Osteoblast (primary cell): ENCODE measurements around the gene PLXNA3. TPM values are rescaled to one million over a fixed set of nuclear protein-coding genes. Genes with fewer than 3 reads are reported as not detected.

Source experiments
- DNase-seq: peaks from one replicate; pipeline ENCODE4 v3.0.0; 2011; ENCODE audit warnings: low spot score, mixed read lengths; ENCODE audit not compliant: insufficient read length; ENCODE audit errors: missing footprints
- H2AFZ ChIP-seq: 2 replicates; pipeline ENCODE4 v1.6.0; 2011; ENCODE audit warnings: mild to moderate bottlenecking, low read length
- H3K27ac ChIP-seq: 2 replicates; pipeline ENCODE4 v1.5.1; 2011; ENCODE audit warnings: mild to moderate bottlenecking, low read depth, low read length, moderate library complexity
- H3K27me3 ChIP-seq: 2 replicates; pipeline ENCODE4 v1.6.0; 2012; ENCODE audit warnings: mild to moderate bottlenecking, control low read depth, inconsistent platforms, low read length, moderate library complexity; ENCODE audit not compliant: insufficient read depth
- H3K36me3 ChIP-seq: 2 replicates; pipeline ENCODE4 v1.5.1; 2011; ENCODE audit warnings: mild to moderate bottlenecking, low read length, control low read depth, moderate library complexity; ENCODE audit not compliant: insufficient read depth
- H3K4me1 ChIP-seq: 2 replicates; pipeline ENCODE4 v1.5.1; 2011; ENCODE audit warnings: mild to moderate bottlenecking, low read length, control low read depth, moderate library complexity; ENCODE audit not compliant: insufficient read depth
- H3K4me2 ChIP-seq: 2 replicates; pipeline ENCODE4 v1.6.0; 2011; ENCODE audit warnings: mild to moderate bottlenecking, low read length; ENCODE audit not compliant: insufficient read depth
- H3K4me3 ChIP-seq: fragments of 200-600 bp; sonication (generic); 3 replicates; pipeline ENCODE4 v1.5.1; 2012; ENCODE audit warnings: mild to moderate bottlenecking, low read length, inconsistent platforms; ENCODE audit not compliant: insufficient read depth
- H3K79me2 ChIP-seq: 2 replicates; pipeline ENCODE4 v1.6.0; 2012; ENCODE audit warnings: mild to moderate bottlenecking, low read length, control low read depth, inconsistent platforms; ENCODE audit not compliant: insufficient read depth
- H3K9me3 ChIP-seq: 2 replicates; pipeline ENCODE4 v1.5.1; 2011; ENCODE audit warnings: low read depth, low read length, control low read depth
- H4K20me1 ChIP-seq: 2 replicates; pipeline ENCODE4 v1.6.0; 2012; ENCODE audit warnings: mild to moderate bottlenecking, low read length, control low read depth; ENCODE audit not compliant: insufficient read depth
- CTCF ChIP-seq: IDR thresholded peaks from 2 replicates; pipeline ENCODE4 v1.5.1; 2011; ENCODE audit warnings: mild to moderate bottlenecking, low read depth, low read length, moderate library complexity; ENCODE audit errors: extremely low read depth
- total RNA-seq: library from RNA; depleted of rRNA; stranded (reverse); fragments of >200 nt; gene quantifications from 2 replicates; pipeline ENCODE4 v1.2.3, GENCODE V29; 2012

The PLXNA3 gene
- total RNA-seq, 1 donor: 18.8 TPM

DNA sequence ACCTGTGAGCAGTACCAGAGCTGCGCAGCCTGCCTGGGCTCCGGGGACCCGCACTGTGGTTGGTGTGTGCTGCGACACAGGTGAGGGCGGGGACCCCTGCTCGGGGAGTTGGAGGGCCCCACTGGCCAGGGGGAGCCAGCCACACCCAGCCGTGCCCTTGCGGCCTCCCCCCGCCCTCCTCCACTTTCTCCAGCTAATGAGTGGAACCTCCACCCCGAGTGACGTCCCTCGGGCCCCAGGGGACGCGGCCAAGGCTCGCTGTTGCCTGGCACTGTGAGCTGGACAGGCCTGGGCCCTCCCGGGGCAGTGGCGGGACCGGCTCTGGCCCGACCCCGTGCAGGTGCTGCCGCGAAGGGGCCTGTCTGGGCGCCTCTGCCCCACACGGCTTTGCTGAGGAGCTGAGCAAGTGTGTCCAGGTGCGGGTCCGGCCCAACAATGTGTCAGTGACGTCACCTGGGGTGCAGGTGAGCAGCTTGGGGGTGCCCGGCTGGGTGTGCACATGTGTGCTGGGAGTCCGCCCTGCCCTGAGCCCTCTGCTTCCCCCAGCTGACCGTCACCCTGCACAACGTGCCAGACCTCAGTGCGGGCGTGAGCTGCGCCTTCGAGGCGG is 5.6 kb downstream of the PLXNA3 start:
- H3K9me3 ChIP-seq: no peaks in the 10 kb centered on the region
- H4K20me1 ChIP-seq: peaks cover 38% of the 10 kb centered on the region
- H3K4me1 ChIP-seq: peaks cover 4% of the 10 kb centered on the region
- no peak overlapping the region for H3K4me2 ChIP-seq
- TF ChIP-seq CTCF: no peak
- H3K36me3 ChIP-seq: peaks cover 30% of the 10 kb centered on the region
- no peaks in the 10 kb centered on the region for H3K27me3 ChIP-seq
- H2AFZ ChIP-seq: no peak overlapping the region
- no peak for DNase-seq
- H3K79me2 ChIP-seq: peaks cover 51% of the 10 kb centered on the region
- H3K4me3 ChIP-seq: no peak overlapping the region
- no peak overlapping the region for H3K27ac ChIP-seq

- Histone ChIP-seq H3K27ac (no peak overlapping the region), H3K4me1 (no peaks in the 10 kb centered on the region), H3K36me3 (peaks cover 30% of the 10 kb centered on the region), H3K4me2 (no peak overlapping the region), H3K4me3 (no peak overlapping the region), H2AFZ (no peak overlapping the region), H4K20me1 (peaks cover 36% of the 10 kb centered on the region), H3K79me2 (peaks cover 41% of the 10 kb centered on the region), H3K9me3 (no peaks in the 10 kb centered on the region), H3K27me3 (no peaks in the 10 kb centered on the region)
- TF ChIP-seq CTCF: no peak
- DNase-seq: no peak
Observed at GRCh38 chrX:154464806-154465365, 6.8 kb downstream of the PLXNA3 start.

GRCh38 chrX:154465601-154466000 is 7.5 kb downstream of the PLXNA3 start:
- no peak for TF ChIP-seq CTCF
- no peak overlapping the region for H2AFZ ChIP-seq
- H3K9me3 ChIP-seq: no peaks in the 10 kb centered on the region
- peaks cover 31% of the 10 kb centered on the region for H4K20me1 ChIP-seq
- H3K36me3 ChIP-seq: peaks cover 32% of the 10 kb centered on the region
- no peaks in the 10 kb centered on the region for H3K27me3 ChIP-seq
- H3K4me3 ChIP-seq: no peak overlapping the region
- H3K4me2 ChIP-seq: no peak overlapping the region
- H3K79me2 ChIP-seq: peaks cover 33% of the 10 kb centered on the region
- no peaks in the 10 kb centered on the region for H3K4me1 ChIP-seq
- DNase-seq: no peak
- no peak overlapping the region for H3K27ac ChIP-seq

DNA sequence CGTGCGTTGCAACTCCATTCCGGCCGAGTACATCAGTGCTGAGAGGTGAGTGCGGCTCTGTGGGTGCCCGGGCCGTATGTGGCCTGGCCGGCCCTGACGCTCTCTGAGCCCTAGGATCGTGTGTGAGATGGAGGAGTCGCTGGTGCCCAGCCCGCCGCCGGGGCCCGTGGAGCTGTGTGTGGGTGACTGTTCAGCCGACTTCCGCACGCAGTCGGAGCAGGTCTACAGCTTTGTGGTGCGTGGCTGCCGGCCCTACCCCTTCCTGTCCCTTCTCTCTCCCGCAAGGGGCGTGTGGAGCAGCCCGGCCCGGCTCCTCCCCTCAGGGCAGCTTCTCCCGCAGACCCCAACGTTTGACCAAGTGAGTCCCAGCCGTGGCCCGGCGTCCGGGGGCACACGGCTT is 8.0 kb downstream of the PLXNA3 start:
- Histone ChIP-seq H3K36me3 (peaks cover 30% of the 10 kb centered on the region), H2AFZ (no peak overlapping the region), H3K27me3 (no peaks in the 10 kb centered on the region), H3K4me2 (no peak overlapping the region), H3K27ac (no peak overlapping the region), H3K9me3 (no peaks in the 10 kb centered on the region), H4K20me1 (peaks cover 27% of the 10 kb centered on the region), H3K4me3 (no peak overlapping the region), H3K79me2 (peaks cover 29% of the 10 kb centered on the region), H3K4me1 (no peaks in the 10 kb centered on the region)
- no peak for TF ChIP-seq CTCF
- DNase-seq: no peak
